Transverse colon (tissue), 4 donors: ENCODE data around the gene CAND2. TPM values are rescaled to one million over a fixed set of nuclear protein-coding genes. Genes with fewer than 3 reads are reported as not detected.

ENCODE experiments used
- DNase-seq: peaks from one replicate; pipeline ENCODE4 v3.0.0-alpha.2; 2019
- H3K27ac ChIP-seq, 4 donors: fragments of 200-600 bp; sonication (generic); 2 replicates each; pipeline ENCODE4 v1.5.1; 2016 to 2018; ENCODE audit warnings: inconsistent platforms in 4 of 4
- H3K27me3 ChIP-seq: fragments of 200-600 bp; sonication (generic); 2 replicates; pipeline ENCODE4 v1.5.1; 2017; ENCODE audit warnings: inconsistent platforms
- H3K36me3 ChIP-seq, 4 donors: fragments of 200-600 bp; sonication (generic); 2 replicates each; pipeline ENCODE4 v1.5.1; 2017 to 2019; ENCODE audit warnings: inconsistent platforms in 4 of 4
- H3K4me1 ChIP-seq, 4 donors: fragments of 200-600 bp; sonication (generic); 2 replicates each; pipeline ENCODE4 v1.5.1; 2017 to 2020; ENCODE audit warnings: inconsistent platforms in 4 of 4
- H3K4me3 ChIP-seq, 4 donors: fragments of 200-600 bp; sonication (generic); 1 replicate in 1 of 4; 2 replicates in 3 of 4; pipeline versions ENCODE4 v1.5.1 to v1.6.1; 2017 to 2019; ENCODE audit warnings: inconsistent platforms in 4 of 4
- H3K9me3 ChIP-seq, 2 donors: fragments of 200-600 bp; sonication (generic); 2 replicates each; pipeline ENCODE4 v1.5.1; 2017 to 2019; ENCODE audit warnings: inconsistent platforms in 2 of 2
- CTCF ChIP-seq, 5 experiments: fragments of 200-600 bp in 3 of 5; fragments of 450-650 bp in 2 of 5; sonication (generic) in 3 of 5; IDR thresholded peaks; 1 replicate in 2 of 5; 2 replicates in 3 of 5; pipeline ENCODE4 v1.5.1; 2016 to 2017; ENCODE audit warnings: antibody characterized with exemption in 5 of 5, inconsistent platforms in 3 of 5, mild to moderate bottlenecking in 2 of 5, moderate library complexity in 1 of 5
- EP300 ChIP-seq: sonication (generic); formaldehyde crosslinking; IDR thresholded peaks from one replicate; pipeline ENCODE4 v1.6.1; 2017; ENCODE audit warnings: antibody characterized with exemption, low read depth
- POLR2A ChIP-seq: fragments of 450-650 bp; IDR thresholded peaks from one replicate; pipeline ENCODE4 v1.6.1; 2016; ENCODE audit warnings: antibody characterized with exemption, mild to moderate bottlenecking, moderate library complexity
- POLR2AphosphoS5 ChIP-seq, 3 donors: sonication (generic); formaldehyde crosslinking; IDR thresholded peaks; one replicate each; pipeline ENCODE4 v1.6.1; 2016; ENCODE audit warnings: antibody characterized with exemption in 3 of 3
- WGBS, 2 donors: methylation state at CpG; one replicate each; pipeline ENCODE4 v1.1.5; 2018; ENCODE audit warnings: low coverage in 1 of 2; 5-methylcytosine and 5-hydroxymethylcytosine counted together
- in situ Hi-C, 4 donors: fragments of 200-750 bp; cut with MboI; loops; one replicate each; pipeline versions ENCODE4 v1.15.0 to v1.15.1; 2017; ENCODE audit warnings: low sequenced_read_pairs in 3 of 4, low pct_ligation_motif_present in 1 of 4, low pct_unique_long_range_greater_than_20kb in 1 of 4
- intact Hi-C: fragments of 100-400 bp; cut with DNase I; formaldehyde crosslinking; loops from one replicate; pipeline ENCODE4 v1.15.1; 2023; ENCODE audit warnings: low total_unique reads
- total RNA-seq, 4 donors: library from RNA; depleted of rRNA; stranded (reverse); fragments of >200 nt; gene quantifications; one replicate each; pipeline ENCODE4 v1.1.0, GENCODE V29; 2016

Gene CAND2
- total RNA-seq, 4 donors from 2014 or later, result 2.7 to 18.3 (median 9.7) TPM

GRCh38 chr3:12815719-12816118 is 19.2 kb downstream of the CAND2 start:
- H3K27ac ChIP-seq, result no peak overlapping the region
- DNase-seq, result no peak
- H3K27me3 ChIP-seq, result no peaks in the 10 kb centered on the region
- H3K36me3 ChIP-seq, result no peaks in the 10 kb centered on the region
- TF ChIP-seq POLR2AphosphoS5 (IDR thresholded peaks at IDR 0.05), result no peak
- no peak for TF ChIP-seq CTCF (IDR thresholded peaks at IDR 0.05)
- no peak for TF ChIP-seq POLR2A
- no peak for TF ChIP-seq EP300
- in situ Hi-C loops, result no loop called here
- H3K4me1 ChIP-seq, result peaks cover 0 to 6% (median 2%) of the 10 kb centered on the region in 4 donors
- H3K4me3 ChIP-seq, result no peak overlapping the region
- intact Hi-C loops, result no loop called here
- WGBS, 2 donors, result 91% methylated on average over 7 of the region's 9 CpGs; no CpG with 5 or more reads in 1 of the 2 donors
- no peaks in the 10 kb centered on the region for H3K9me3 ChIP-seq

GRCh38 chr3:12816521-12817342 is 20.3 kb downstream of the CAND2 start:
- Histone ChIP-seq H3K27ac (no peak overlapping the region), H3K4me1 (no peaks in the 10 kb centered on the region), H3K9me3 (no peaks in the 10 kb centered on the region), H3K36me3 (no peaks in the 10 kb centered on the region), H3K4me3 (no peak overlapping the region), H3K27me3 (no peaks in the 10 kb centered on the region)
- DNase-seq, result no peak
- no peak for TF ChIP-seq EP300
- no peak for TF ChIP-seq POLR2AphosphoS5 (IDR thresholded peaks at IDR 0.05)
- TF ChIP-seq CTCF (IDR thresholded peaks at IDR 0.05), result no peak
- no peak for TF ChIP-seq POLR2A
- WGBS, 2 donors, result 97% methylated on average over 21 of the region's 34 CpGs; no CpG with 5 or more reads in 1 of the 2 donors
- in situ Hi-C loops, result no loop called here
- intact Hi-C loops, result no loop called here

DNA sequence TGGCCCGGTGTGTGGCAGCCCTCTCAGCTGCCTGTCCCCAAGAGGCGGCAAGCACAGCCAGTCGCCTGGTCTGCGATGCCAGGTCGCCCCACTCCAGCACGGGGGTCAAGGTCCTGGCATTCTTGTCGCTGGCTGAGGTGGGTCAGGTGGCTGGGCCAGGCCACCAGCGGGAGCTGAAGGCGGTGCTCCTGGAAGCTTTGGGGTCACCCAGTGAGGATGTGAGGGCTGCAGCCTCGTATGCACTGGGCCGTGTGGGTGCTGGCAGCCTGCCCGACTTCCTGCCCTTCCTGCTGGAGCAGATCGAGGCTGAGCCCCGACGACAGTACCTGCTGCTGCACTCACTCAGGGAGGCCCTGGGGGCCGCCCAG is 20.8 kb downstream of the CAND2 start:
- DNase-seq, result no peak
- Histone ChIP-seq H3K27ac (no peak overlapping the region), H3K4me3 (no peak overlapping the region), H3K4me1 (no peaks in the 10 kb centered on the region), H3K9me3 (no peaks in the 10 kb centered on the region), H3K36me3 (no peaks in the 10 kb centered on the region), H3K27me3 (no peaks in the 10 kb centered on the region)
- TF ChIP-seq POLR2AphosphoS5 (IDR thresholded peaks at IDR 0.05) (no peak), POLR2A (no peak), EP300 (no peak), CTCF (IDR thresholded peaks at IDR 0.05) (no peak)
- WGBS, 2 donors, result 39% methylated on average over 5 of the region's 16 CpGs; no CpG with 5 or more reads in 1 of the 2 donors
- in situ Hi-C loops, result no loop called here
- intact Hi-C loops, result no loop called here

DNA sequence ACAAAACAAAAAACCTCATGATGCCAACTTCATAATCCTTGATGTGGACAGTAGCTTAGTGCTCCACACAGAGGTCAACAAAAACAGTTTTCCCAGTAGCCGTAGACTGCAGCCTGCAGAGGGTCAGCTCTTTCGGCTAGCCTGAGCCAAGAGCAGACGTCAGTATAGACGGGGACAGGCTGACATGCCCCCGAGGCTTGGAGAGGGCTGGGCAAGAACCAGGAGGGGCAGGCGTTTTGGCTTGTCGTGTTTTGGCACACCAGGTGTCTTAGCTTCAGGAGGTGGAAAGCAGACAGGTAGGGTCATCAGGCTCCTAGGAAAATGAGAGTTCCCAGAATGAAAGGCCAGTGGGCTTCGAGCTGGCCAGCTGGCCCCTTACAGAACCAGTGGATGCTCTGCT is 21.8 kb downstream of the CAND2 start:
- intact Hi-C loops, result no loop called here

More for the DNA sequence above, 21.8 kb downstream of the CAND2 start:
- TF ChIP-seq CTCF (IDR thresholded peaks at IDR 0.05) (no peak), POLR2A (no peak), POLR2AphosphoS5 (IDR thresholded peaks at IDR 0.05) (no peak), EP300 (no peak)
- H3K4me1 ChIP-seq, result no peaks in the 10 kb centered on the region
- no peaks in the 10 kb centered on the region for H3K36me3 ChIP-seq
- no peaks in the 10 kb centered on the region for H3K9me3 ChIP-seq
- H3K4me3 ChIP-seq, result no peak overlapping the region
- in situ Hi-C loops, result no loop called here
- H3K27ac ChIP-seq, result no peak overlapping the region
- H3K27me3 ChIP-seq, result no peaks in the 10 kb centered on the region
- WGBS, 2 donors, result 88% methylated on average over 8 of the region's 8 CpGs; no CpG with 5 or more reads in 1 of the 2 donors
- no peak for DNase-seq
